SK-N-SH (cell line): ENCODE data around the gene KNDC1. TPM values are rescaled to one million over a fixed set of nuclear protein-coding genes. Genes with fewer than 3 reads are reported as not detected.

Experiments
- CTCF ChIA-PET: fragments of 300-600, 350-600 bp; formaldehyde crosslinking; extraction: SDS; loops from one replicate; lab custom pipeline; 2021; lab: Yijun Ruan, JAX
- POLR2A ChIA-PET: fragments of 350-600 bp; sonication (Branson Sonifier 250); formaldehyde crosslinking; extraction: SDS; loops from one replicate; lab custom pipeline; 2020; ENCODE audit warnings: antibody characterized with exemption, inconsistent platforms; lab: Yijun Ruan, JAX
- DNase-seq: peaks from one replicate; pipeline ENCODE4 v3.0.0; 2012
- H2AFZ ChIP-seq: fragments of 200-600 bp; sonication (generic); 2 replicates; pipeline ENCODE4 v1.8.1; 2016; ENCODE audit warnings: antibody characterized with exemption, mild to moderate bottlenecking, low read depth
- H3F3A ChIP-seq: fragments of 200-600 bp; sonication (generic); replicated peaks from 2 replicates; pipeline ENCODE3; 2016; ENCODE audit warnings: antibody characterized with exemption, mild to moderate bottlenecking; ENCODE audit not compliant: insufficient read depth
- H3K27ac ChIP-seq, 2 experiments: fragments of 200-500 bp in 1 of 2; fragments of 200-600 bp in 1 of 2; sonication (Bioruptor generic) in 1 of 2; sonication (generic), shearing (Covaris generic) in 1 of 2; 2 replicates each; pipeline versions ENCODE4 v1.5.1 to v1.6.1; 2014 to 2016; ENCODE audit warnings: low read depth in 2 of 2, inconsistent platforms in 1 of 2, low read length in 1 of 2, mild to moderate bottlenecking in 1 of 2, mixed read lengths in 1 of 2
- H3K27me3 ChIP-seq: fragments of 200-600 bp; sonication (generic), shearing (Covaris generic); 2 replicates; pipeline ENCODE4 v1.6.1; 2016; ENCODE audit warnings: mixed run types; ENCODE audit not compliant: insufficient read depth
- H3K36me3 ChIP-seq, 2 experiments: fragments of 200-500 bp in 1 of 2; fragments of 200-600 bp in 1 of 2; sonication (Bioruptor generic) in 1 of 2; sonication (generic) in 1 of 2; replicated peaks in 1 of 2; 2 replicates each; pipeline versions ENCODE3 to v1.5.1; 2014 to 2016; ENCODE audit warnings: low read length in 1 of 2, mild to moderate bottlenecking in 1 of 2; ENCODE audit not compliant: insufficient read depth in 2 of 2, control insufficient read depth in 1 of 2
- H3K4me1 ChIP-seq, 2 experiments: fragments of 200-500 bp in 1 of 2; fragments of 200-600 bp in 1 of 2; sonication (Bioruptor generic) in 1 of 2; sonication (generic), shearing (Covaris generic) in 1 of 2; 2 replicates each; pipeline versions ENCODE4 v1.5.1 to v1.6.1; 2014 to 2016; ENCODE audit warnings: low read depth in 1 of 2, low read length in 1 of 2, mixed run types in 1 of 2; ENCODE audit not compliant: insufficient read depth in 2 of 2, control insufficient read depth in 1 of 2
- H3K4me2 ChIP-seq: fragments of 200-600 bp; sonication (generic), shearing (Covaris generic); 2 replicates; pipeline ENCODE4 v1.6.1; 2017; ENCODE audit warnings: mixed run types
- H3K4me3 ChIP-seq, 2 experiments: fragments of 200-500 bp in 1 of 2; fragments of 200-600 bp in 1 of 2; sonication (Bioruptor generic) in 1 of 2; sonication (generic), shearing (Covaris generic) in 1 of 2; 2 replicates each; pipeline versions ENCODE4 v1.5.1 to v1.8.1; 2014 to 2016; ENCODE audit warnings: low read depth in 2 of 2, inconsistent platforms in 1 of 2, low read length in 1 of 2, mild to moderate bottlenecking in 1 of 2, mixed read lengths in 1 of 2, moderate library complexity in 1 of 2
- H3K79me2 ChIP-seq: fragments of 200-600 bp; sonication (generic); 2 replicates; pipeline ENCODE4 v1.8.1; 2017; ENCODE audit warnings: mild to moderate bottlenecking; ENCODE audit not compliant: insufficient read depth
- H3K9ac ChIP-seq: fragments of 200-600 bp; sonication (generic); 2 replicates; pipeline ENCODE4 v1.6.1; 2017; ENCODE audit warnings: mixed run types
- H3K9me2 ChIP-seq: fragments of 200-600 bp; sonication (generic); 2 replicates; pipeline ENCODE4 v1.6.1; 2017; ENCODE audit warnings: mixed run types
- H3K9me3 ChIP-seq: fragments of 200-600 bp; sonication (generic); 2 replicates; pipeline ENCODE4 v1.6.1; 2017; ENCODE audit warnings: mixed run types, mild to moderate bottlenecking, moderate library complexity
- H4K20me1 ChIP-seq: fragments of 200-600 bp; sonication (generic); 2 replicates; pipeline ENCODE4 v1.6.1; 2017; ENCODE audit warnings: mild to moderate bottlenecking, mixed run types; ENCODE audit not compliant: insufficient read depth
- CHD2 ChIP-seq: fragments of 150-350 bp; IDR thresholded peaks from 2 replicates; pipeline ENCODE4 v1.6.1; 2018; ENCODE audit warnings: low read length; ENCODE audit not compliant: partially characterized antibody
- ELF1 ChIP-seq: IDR thresholded peaks from 2 replicates; pipeline ENCODE4 v1.4.0; 2012
- EZH2phosphoT487 ChIP-seq: fragments of 200-600 bp; sonication (generic); IDR thresholded peaks from 2 replicates; pipeline ENCODE4 v1.6.1; 2017; ENCODE audit warnings: low read depth, mixed run types, mild to moderate bottlenecking, antibody characterized with exemption, moderate library complexity, borderline replicate concordance
- FOSL2 ChIP-seq: IDR thresholded peaks from 2 replicates; pipeline ENCODE4 v1.4.0; 2012; ENCODE audit warnings: low read depth, mild to moderate bottlenecking, moderate library complexity, borderline replicate concordance
- FOXJ3 ChIP-seq: sonication (generic); formaldehyde crosslinking; IDR thresholded peaks from 2 replicates; pipeline ENCODE4 v1.5.1; 2020; ENCODE audit warnings: mild to moderate bottlenecking, missing genetic modification reagents
- FOXM1 ChIP-seq: IDR thresholded peaks from 2 replicates; pipeline ENCODE4 v1.4.0; 2012; ENCODE audit warnings: low read depth, mild to moderate bottlenecking
- GATA2 ChIP-seq: sonication (generic); formaldehyde crosslinking; IDR thresholded peaks from 2 replicates; pipeline ENCODE4 v1.5.0; 2020; ENCODE audit warnings: mild to moderate bottlenecking, missing genetic modification reagents
- JUND ChIP-seq: IDR thresholded peaks from 2 replicates; pipeline ENCODE4 v1.4.0; 2012
- MEF2A ChIP-seq: IDR thresholded peaks from 2 replicates; pipeline ENCODE4 v1.4.0; 2012; ENCODE audit warnings: low read depth, borderline replicate concordance
- MXI1 ChIP-seq: IDR thresholded peaks from 2 replicates; pipeline ENCODE4 v1.6.1; 2012; ENCODE audit warnings: mild to moderate bottlenecking, low read depth, low read length, improper control_type of control experiment
- NRF1 ChIP-seq: IDR thresholded peaks from 2 replicates; pipeline ENCODE4 v1.6.1; 2012; ENCODE audit warnings: low read depth, mild to moderate bottlenecking, low read length
- RAD21 ChIP-seq: IDR thresholded peaks from 2 replicates; pipeline ENCODE4 v1.6.1; 2012; ENCODE audit warnings: mild to moderate bottlenecking, low read length
- RFX5 ChIP-seq: IDR thresholded peaks from 2 replicates; pipeline ENCODE4 v1.6.1; 2012; ENCODE audit warnings: mild to moderate bottlenecking, improper control_type of control experiment, low read length
- RXRA ChIP-seq: IDR thresholded peaks from 2 replicates; pipeline ENCODE4 v1.4.0; 2012; ENCODE audit warnings: low read depth, mild to moderate bottlenecking, borderline replicate concordance
- TAF1 ChIP-seq: IDR thresholded peaks from 2 replicates; pipeline ENCODE4 v1.6.1; 2012; ENCODE audit warnings: low read depth, mild to moderate bottlenecking, low read length, moderate library complexity, borderline replicate concordance
- TCF12 ChIP-seq: IDR thresholded peaks from 2 replicates; pipeline ENCODE4 v1.4.0; 2012
- WGBS: methylation state at CpG from one replicate; pipeline ENCODE4 v1.1.6; 2017; ENCODE audit warnings: low lambda C conversion rate; 5-methylcytosine and 5-hydroxymethylcytosine counted together
- polyA plus RNA-seq, 3 experiments: library from polyadenylated mRNA; depleted of rRNA; stranded (reverse); fragments of >200 nt; gene quantifications; 2 replicates each; pipeline ENCODE4 v1.2.3, GENCODE V29; 2012
- TF ChIP-seq, protein P1 (sequence below): fragments of 150-350 bp; IDR thresholded peaks from 2 replicates; pipeline ENCODE4 v1.6.1; 2017; ENCODE audit warnings: antibody characterized with exemption, low read length, low read depth, borderline replicate concordance
- TF ChIP-seq, protein P2 (sequence below): IDR thresholded peaks from 2 replicates; pipeline ENCODE4 v1.6.1; 2012; ENCODE audit warnings: mild to moderate bottlenecking, low read depth, low read length, moderate library complexity
- TF ChIP-seq, protein P3 (sequence below): fragments of 200-600 bp; sonication (generic); IDR thresholded peaks from 2 replicates; pipeline ENCODE4 v1.6.1; 2017; ENCODE audit warnings: antibody characterized with exemption, mild to moderate bottlenecking, moderate library complexity
- TF ChIP-seq, protein P4 (sequence below): IDR thresholded peaks from 2 replicates; pipeline ENCODE4; 2012

KNDC1 gene
- polyA plus RNA-seq, 1 of the 3 experiments (the other 2 are of a cell fraction): 1.4 TPM

DNA sequence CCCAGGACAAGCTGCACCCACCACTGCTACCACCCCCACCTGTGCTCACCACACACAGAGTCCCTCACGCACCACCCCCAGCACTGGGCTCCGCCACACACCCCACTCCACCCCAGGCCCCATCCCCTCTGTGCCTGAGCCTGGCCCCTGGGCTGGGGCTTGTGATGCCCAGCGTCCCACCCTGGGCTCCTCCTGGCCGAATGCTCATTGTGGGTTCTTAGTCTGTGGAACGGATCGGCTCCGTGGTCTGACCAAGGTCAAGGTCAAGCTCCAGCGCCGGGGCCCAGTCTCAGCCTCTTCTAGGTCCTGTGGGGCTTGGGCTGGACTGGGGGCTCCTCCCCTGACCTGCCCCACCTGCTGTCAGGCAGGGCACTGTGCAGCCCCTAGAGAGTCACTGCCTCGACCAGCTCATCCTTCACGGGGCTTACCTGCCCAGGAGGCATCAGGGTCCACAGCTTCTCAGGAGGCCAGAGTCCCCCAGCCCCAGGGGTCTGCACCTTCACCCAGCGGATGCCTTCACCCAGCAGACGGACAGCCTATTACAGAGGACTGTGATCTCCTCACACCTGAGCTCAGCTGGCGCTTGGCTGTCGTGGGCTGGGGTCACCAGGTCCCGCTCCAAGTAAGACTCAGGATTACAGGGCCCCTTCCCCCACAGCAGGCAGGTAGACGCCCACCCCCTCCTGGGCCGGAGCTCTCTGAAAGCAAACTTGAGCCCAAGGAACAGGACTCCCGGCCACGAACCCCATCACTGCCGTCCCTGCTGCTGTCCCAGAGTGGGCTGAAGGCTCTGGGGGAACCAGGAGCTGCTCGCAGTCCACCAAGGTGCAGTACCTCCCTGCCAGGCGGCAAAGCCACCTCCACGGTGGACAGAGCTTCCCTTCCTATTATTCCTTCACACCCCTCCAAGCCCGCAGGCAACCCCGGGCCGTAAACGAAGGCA is 54.7 kb downstream of the KNDC1 start:
- DNase-seq: no peak
- Histone ChIP-seq H3K36me3 (no peaks in the 10 kb centered on the region), H3K27ac (no peak overlapping the region), H3F3A (no peaks in the 10 kb centered on the region), H3K79me2 (no peaks in the 10 kb centered on the region), H3K4me1 (no peaks in the 10 kb centered on the region), H4K20me1 (no peaks in the 10 kb centered on the region), H3K4me2 (no peak overlapping the region), H3K4me3 (no peak overlapping the region), H3K9me3 (no peaks in the 10 kb centered on the region), H2AFZ (no peak overlapping the region), H3K9ac (no peak overlapping the region), H3K27me3 (peaks cover 59% of the 10 kb centered on the region), H3K9me2 (no peaks in the 10 kb centered on the region)
- 45% methylated on average over 15 of the region's 28 CpGs for WGBS
- ChIA-PET POLR2A (no interaction called here), CTCF (no interaction called here)
- TF ChIP-seq CHD2 (no peak), ELF1 (no peak), JUND (no peak), NRF1 (no peak), EZH2phosphoT487 (no peak), GATA2 (CRISPR knock-in tag) (no peak), TAF1 (no peak)
- TF ChIP-seq, protein P1, sequence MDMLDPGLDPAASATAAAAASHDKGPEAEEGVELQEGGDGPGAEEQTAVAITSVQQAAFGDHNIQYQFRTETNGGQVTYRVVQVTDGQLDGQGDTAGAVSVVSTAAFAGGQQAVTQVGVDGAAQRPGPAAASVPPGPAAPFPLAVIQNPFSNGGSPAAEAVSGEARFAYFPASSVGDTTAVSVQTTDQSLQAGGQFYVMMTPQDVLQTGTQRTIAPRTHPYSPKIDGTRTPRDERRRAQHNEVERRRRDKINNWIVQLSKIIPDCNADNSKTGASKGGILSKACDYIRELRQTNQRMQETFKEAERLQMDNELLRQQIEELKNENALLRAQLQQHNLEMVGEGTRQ: no peak
- TF ChIP-seq, protein P2, sequence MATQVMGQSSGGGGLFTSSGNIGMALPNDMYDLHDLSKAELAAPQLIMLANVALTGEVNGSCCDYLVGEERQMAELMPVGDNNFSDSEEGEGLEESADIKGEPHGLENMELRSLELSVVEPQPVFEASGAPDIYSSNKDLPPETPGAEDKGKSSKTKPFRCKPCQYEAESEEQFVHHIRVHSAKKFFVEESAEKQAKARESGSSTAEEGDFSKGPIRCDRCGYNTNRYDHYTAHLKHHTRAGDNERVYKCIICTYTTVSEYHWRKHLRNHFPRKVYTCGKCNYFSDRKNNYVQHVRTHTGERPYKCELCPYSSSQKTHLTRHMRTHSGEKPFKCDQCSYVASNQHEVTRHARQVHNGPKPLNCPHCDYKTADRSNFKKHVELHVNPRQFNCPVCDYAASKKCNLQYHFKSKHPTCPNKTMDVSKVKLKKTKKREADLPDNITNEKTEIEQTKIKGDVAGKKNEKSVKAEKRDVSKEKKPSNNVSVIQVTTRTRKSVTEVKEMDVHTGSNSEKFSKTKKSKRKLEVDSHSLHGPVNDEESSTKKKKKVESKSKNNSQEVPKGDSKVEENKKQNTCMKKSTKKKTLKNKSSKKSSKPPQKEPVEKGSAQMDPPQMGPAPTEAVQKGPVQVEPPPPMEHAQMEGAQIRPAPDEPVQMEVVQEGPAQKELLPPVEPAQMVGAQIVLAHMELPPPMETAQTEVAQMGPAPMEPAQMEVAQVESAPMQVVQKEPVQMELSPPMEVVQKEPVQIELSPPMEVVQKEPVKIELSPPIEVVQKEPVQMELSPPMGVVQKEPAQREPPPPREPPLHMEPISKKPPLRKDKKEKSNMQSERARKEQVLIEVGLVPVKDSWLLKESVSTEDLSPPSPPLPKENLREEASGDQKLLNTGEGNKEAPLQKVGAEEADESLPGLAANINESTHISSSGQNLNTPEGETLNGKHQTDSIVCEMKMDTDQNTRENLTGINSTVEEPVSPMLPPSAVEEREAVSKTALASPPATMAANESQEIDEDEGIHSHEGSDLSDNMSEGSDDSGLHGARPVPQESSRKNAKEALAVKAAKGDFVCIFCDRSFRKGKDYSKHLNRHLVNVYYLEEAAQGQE: no peak

DNA sequence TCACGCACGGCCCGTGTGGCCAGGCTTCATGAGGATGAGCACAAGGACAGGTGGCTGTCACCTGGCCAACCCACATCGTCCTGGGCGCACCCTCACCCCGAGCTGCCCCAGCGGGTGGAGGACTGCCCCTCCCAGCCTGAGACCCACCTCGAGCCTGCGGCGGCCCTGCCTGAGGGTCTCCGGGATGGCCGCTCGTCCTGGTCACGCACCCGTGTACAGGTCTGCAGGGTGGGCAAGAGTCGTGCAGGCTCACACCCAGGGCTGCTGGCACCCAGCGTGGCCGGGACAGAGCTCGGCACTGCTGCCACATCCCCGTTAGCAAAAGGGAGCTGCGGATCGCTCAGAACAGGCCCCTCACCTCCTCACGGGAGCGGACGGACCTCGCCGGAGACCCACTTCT is 55.6 kb downstream of the KNDC1 start:
- H3K27ac ChIP-seq: no peak overlapping the region
- no peaks in the 10 kb centered on the region for H3F3A ChIP-seq
- H3K4me3 ChIP-seq: no peak overlapping the region
- no peaks in the 10 kb centered on the region for H3K9me2 ChIP-seq
- no peak for DNase-seq
- H3K4me2 ChIP-seq: no peak overlapping the region
- H4K20me1 ChIP-seq: no peaks in the 10 kb centered on the region
- H3K27me3 ChIP-seq: peaks cover 61% of the 10 kb centered on the region
- ChIA-PET CTCF (no interaction called here), POLR2A (no interaction called here)
- no peak overlapping the region for H2AFZ ChIP-seq
- H3K79me2 ChIP-seq: no peaks in the 10 kb centered on the region
- WGBS: 34% methylated on average over 14 of the region's 27 CpGs
- no peaks in the 10 kb centered on the region for H3K4me1 ChIP-seq
- H3K9me3 ChIP-seq: no peaks in the 10 kb centered on the region
- no peaks in the 10 kb centered on the region for H3K36me3 ChIP-seq
- no peak overlapping the region for H3K9ac ChIP-seq
- TF ChIP-seq FOXM1: no peak
- no peak for TF ChIP-seq RXRA
- TF ChIP-seq, protein P3, sequence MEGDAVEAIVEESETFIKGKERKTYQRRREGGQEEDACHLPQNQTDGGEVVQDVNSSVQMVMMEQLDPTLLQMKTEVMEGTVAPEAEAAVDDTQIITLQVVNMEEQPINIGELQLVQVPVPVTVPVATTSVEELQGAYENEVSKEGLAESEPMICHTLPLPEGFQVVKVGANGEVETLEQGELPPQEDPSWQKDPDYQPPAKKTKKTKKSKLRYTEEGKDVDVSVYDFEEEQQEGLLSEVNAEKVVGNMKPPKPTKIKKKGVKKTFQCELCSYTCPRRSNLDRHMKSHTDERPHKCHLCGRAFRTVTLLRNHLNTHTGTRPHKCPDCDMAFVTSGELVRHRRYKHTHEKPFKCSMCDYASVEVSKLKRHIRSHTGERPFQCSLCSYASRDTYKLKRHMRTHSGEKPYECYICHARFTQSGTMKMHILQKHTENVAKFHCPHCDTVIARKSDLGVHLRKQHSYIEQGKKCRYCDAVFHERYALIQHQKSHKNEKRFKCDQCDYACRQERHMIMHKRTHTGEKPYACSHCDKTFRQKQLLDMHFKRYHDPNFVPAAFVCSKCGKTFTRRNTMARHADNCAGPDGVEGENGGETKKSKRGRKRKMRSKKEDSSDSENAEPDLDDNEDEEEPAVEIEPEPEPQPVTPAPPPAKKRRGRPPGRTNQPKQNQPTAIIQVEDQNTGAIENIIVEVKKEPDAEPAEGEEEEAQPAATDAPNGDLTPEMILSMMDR: no peak
- no peak for TF ChIP-seq MEF2A
- no peak for TF ChIP-seq TCF12
- no peak for TF ChIP-seq FOSL2
- no peak for TF ChIP-seq FOXJ3 (CRISPR knock-in tag)
- no peak for TF ChIP-seq RAD21
- no peak for TF ChIP-seq MXI1
- TF ChIP-seq, protein P4, sequence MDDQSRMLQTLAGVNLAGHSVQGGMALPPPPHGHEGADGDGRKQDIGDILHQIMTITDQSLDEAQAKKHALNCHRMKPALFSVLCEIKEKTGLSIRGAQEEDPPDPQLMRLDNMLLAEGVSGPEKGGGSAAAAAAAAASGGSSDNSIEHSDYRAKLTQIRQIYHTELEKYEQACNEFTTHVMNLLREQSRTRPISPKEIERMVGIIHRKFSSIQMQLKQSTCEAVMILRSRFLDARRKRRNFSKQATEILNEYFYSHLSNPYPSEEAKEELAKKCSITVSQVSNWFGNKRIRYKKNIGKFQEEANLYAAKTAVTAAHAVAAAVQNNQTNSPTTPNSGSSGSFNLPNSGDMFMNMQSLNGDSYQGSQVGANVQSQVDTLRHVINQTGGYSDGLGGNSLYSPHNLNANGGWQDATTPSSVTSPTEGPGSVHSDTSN: no peak
- no peak for TF ChIP-seq RFX5
